GM18951 (cell line): ENCODE data around the gene TAP2.
"Not testable (repeated sequence)": the region's sequence is repeated elsewhere in the genome, so short reads cannot be mapped to it uniquely, and the experiment has no call there.

Experiments
- POLR2A ChIP-seq: IDR thresholded peaks from 4 replicates; pipeline ENCODE4 v1.6.1; 2011; ENCODE audit warnings: mild to moderate bottlenecking; ENCODE audit not compliant: insufficient read length, insufficient read depth; ENCODE audit errors: extremely low read depth
- in situ Hi-C: fragments of 300-500 bp; cut with MboI; formaldehyde crosslinking; loops from one replicate; pipeline ENCODE4 v1.12.0; 2022; ENCODE audit warnings: low sequenced_read_pairs, mixed read lengths, inconsistent platforms; ENCODE audit not compliant: unreplicated experiment

Gene TAP2

DNA sequence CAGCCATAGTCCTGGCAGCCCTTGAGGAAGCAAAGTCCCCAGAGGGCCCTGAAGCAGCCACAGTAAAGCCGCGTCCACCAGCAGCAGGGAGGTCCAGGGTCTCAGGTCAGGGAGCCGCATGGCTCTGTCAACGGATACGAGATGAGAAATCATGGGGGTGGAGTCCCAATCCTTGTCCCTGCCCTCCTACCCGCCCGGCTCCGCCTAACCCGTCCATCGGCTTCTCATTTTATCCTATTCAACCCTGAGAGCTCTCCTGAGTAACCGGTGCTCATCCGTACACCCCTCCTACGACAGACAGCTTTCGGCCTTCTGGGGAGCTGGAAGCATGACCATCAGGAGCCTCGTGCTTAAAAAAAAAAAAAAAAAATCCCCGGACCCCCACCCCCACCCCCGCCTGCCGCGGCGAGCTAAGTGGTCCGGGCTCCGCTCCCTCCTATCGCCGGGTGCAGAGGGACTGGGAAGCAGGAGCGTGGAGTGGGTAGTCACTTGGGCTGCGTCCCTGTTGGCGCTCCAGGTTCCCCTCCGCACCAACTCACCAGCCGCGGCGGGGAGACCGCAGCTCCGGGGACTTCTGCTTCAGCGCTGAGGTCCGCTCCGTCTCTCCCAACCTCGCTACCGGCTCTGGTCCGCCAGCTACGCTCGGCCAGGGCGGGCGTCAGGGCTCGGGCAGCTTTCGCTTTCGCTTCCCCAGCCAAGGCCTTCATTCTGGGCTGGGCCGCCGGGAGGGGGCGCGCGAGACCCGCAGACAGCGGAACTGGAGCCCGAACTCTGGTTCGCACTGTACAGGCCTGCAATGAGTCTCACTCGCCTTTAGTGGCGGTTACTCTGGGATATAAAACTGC lies at the start of gene TAP2:
Gene TAP2, minus strand, starts transcription at position 626 of the 845 bp plus-strand sequence. Its CDS starts 506 bp downstream, at position 120.
- in situ Hi-C loops, result no loop called here
- TF ChIP-seq POLR2A, result peak; percentile 82

DNA sequence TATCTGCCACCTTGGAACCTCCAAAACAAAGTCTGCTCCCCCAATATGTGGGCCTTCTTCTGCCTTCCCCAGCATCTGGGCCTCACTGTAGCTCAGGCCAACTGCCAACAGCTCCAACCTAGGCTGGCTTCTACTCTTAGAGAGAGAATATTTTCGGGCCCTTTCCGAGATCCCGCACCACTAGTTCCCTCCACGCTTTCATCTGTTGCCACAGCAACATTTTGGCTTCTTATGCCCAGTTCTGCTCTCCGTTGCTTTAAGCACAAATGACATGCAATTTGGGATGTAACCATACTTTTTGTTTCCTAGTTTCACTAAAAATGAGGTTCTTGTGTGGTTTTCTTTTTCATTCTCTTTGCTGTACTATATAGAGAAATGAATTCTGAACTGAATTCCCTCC lies 49.1 kb upstream of the TAP2 start:
- in situ Hi-C loops, result loop anchor here (5.0 kb wide), 2 partner anchors 55 to 85 kb away; partner anchors contain the start of gene HLA-DMB
- TF ChIP-seq POLR2A, result no peak

DNA sequence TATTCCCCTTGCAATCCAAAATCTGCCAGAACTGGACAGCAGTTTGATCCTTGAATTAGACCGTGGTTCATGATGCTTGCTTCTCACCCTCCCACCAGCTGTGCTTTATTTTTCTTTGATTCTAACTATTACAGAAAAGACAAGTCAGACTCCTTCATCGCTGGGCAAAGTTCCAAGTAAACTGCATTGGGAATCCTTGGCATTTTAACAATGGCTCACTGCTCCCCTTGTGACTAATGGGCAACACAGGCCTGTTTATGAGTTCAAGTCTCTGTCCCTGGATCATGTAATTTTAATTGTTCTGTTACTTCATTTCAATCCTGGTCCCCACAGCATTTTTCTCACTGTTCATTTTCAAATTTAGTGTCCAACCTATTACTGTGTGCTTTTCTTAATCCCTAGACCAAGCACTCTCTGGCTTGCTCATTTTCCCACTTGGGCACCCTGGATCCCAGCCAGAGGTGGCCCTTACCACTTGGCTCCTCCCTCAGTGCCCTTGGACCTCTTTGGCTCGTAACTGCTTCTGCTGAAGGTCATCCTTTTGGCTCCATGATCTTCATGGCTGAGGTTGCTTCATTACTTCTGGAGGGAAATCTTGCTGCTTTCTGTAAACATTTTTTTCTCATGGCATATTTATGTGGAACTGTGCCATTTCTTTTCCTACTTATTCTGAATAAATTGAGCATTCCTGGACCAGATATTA lies 48.3 kb upstream of the TAP2 start:
- in situ Hi-C loops, result loop anchor here (5.0 kb wide), 2 partner anchors 55 to 85 kb away; partner anchors contain the start of gene HLA-DMB

DNA sequence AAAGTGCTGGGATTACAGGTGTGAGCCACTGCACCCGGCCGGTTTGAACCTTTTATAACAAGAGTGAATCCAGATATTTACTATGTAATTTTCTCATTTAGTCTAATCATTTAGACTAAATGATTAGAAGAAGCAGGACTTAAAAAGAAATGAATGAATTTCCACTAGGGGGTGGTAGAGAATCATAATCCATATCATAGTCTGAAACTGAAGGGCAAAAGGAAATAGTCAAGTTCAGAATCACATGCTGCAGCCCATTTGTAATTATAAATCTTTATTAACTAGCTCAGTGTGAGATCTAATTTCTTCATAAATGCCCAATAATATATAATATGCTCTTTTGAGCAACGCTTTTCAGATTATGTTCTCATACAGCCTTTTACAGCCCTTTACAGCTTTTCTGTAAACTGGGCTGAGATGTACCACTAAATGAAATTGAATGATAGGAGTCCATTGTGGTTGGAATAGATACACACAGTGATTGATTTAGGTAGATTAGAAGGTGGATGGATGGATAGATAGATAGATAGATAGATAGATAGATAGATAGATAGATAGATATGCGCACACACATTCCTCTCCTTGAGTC lies 47.3 kb upstream of the TAP2 start:
- in situ Hi-C loops, result loop anchor here (5.0 kb wide), 2 partner anchors 57 to 87 kb away; partner anchors contain the start of gene HLA-DMB
- TF ChIP-seq POLR2A, result no peak

More for the DNA sequence above, 48.3 kb upstream of the TAP2 start:
- TF ChIP-seq POLR2A, result no peak

DNA sequence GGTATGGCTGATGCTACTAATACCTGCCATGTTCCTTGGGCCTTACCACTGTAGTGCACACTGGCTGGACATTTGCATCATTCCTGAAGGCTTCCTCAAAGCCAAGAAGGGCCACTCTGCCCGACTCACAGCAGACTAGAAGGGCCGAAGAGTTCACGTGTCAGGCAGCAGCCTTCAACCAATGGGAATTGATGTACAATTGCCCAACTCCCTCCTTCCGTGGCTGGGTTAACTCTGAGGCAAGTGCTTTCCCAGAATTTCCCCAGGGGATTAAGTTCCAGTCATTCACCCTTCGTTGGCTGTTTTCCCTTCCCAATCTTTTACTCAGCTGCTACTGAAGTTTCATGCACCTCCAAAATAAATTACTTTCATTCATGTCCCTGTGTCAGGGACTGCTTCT lies 45.2 kb upstream of the TAP2 start:
- in situ Hi-C loops, result no loop called here
- TF ChIP-seq POLR2A, result no peak

DNA sequence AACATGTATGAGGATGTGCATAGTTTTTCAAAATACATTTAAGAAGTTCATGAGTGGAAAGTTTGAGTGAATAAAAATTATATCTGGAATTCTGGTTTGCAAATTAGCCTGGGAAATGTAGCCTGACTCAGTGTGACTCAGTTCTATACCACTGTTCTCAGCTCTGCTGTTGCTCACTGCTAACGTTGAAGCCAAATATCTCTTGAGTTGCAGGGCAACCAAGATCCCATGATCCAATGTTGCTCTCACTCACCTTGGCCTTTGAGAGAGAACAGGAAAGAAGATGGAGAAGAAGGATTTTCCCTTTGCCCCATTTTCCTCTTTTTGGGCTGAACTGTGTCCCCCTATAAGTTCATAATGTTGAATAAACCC lies 44.3 kb upstream of the TAP2 start:
- TF ChIP-seq POLR2A, result no peak
- in situ Hi-C loops, result no loop called here

DNA sequence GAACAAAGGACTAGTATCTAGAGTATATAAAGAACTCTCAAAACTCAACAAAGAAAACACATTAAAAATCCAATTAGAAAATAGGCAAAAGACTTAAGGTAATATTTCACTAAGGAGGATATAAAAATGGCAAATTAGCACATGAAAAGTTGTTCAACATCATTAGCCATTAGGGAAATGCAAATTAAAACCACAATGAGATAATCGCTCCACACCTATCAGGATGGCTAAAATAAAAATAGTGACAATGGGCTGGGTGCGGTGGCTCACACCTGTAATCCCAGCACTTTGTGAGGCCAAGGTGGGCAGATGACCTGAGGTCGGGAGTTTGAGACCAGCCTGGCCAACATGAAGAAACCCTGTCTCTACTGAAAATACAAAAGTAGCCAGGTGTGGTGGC lies 42.4 kb upstream of the TAP2 start:
- in situ Hi-C loops, result not testable (repeated sequence)

DNA sequence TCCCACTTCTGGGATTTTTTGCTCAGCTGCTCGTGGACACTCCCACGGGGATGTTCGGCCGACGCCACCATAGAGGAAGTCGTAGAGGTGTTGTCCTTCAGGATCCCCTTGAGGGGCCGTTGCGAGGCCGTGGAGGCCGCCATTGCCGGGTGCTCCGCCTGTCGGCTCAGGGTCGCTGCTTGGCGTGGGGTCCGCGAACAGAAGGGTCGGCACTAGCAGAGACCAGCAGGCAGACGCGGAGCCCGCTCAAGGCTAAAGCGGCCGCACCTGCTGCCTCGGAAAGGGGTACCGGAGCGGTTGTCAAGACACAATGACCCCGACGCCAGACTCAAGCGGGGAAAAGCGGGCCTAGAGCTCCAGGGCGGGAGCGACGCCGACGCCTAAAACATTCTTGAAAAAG lies 41.2 kb upstream of the TAP2 start:
- no peak for TF ChIP-seq POLR2A
- in situ Hi-C loops, result no loop called here

DNA sequence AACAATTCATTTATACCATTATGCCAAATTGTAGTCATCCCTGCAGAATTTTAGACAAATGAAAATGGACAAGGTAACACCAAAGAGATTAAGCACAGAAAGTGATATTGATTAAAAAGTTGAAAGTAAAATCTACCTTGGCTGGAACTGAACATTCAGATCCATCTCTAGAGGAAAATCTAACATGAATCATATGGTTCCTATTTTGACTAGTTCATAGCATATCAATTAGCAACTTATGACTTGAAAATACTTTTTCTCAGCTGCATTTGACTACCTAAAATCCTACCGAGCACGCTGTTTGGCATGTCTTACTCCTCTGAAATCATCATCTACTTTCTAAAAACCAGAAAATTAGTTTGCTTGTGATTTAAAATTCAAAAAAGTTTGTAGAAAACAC lies 38.1 kb upstream of the TAP2 start:
- no peak for TF ChIP-seq POLR2A
- in situ Hi-C loops, result no loop called here

DNA sequence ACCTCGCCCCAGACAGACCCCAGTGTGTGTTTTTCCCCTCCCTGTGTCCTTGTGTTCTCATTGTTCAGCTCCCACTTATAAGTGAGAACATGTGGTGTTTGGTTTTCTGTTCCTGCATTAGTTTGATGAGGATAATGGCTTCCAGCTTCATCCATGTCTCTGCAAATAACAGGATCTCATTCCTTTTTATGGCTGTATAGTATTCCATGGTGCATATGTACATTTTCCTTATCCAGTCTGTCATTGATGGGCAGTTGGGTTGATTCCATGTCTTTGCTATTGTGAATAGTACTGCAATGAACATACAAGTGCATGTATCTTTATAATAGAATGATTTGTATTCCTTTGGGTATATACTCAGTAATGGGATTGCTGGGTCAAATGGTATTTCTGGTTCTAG lies 35.4 kb upstream of the TAP2 start:
- in situ Hi-C loops, result not testable (repeated sequence)

DNA sequence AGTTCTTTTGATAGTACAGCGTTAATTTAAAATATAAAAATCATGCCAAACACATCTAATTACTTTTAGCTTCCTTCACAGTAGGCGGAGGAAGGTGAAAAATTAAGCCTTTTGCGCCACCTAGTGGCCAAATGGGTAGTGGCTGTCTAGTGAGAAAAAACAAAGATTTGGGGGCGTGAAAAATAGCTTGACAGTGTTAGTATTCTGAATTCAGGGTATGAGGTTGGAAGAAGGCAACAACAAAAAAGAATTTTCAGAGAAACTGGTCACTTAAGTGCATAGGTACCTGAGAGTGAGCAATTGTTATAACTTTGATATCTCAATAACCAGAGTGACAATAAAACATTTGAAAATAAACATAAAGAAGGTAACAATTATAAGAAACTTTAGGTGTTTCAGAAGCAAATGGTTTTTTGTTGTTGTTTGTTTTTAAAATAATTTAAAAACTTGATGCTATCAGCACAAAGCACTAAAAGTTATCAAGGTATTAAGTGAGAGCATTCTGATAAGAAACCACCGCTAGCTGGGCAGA lies 29.8 kb upstream of the TAP2 start:
- TF ChIP-seq POLR2A, result no peak
- in situ Hi-C loops, result no loop called here

DNA sequence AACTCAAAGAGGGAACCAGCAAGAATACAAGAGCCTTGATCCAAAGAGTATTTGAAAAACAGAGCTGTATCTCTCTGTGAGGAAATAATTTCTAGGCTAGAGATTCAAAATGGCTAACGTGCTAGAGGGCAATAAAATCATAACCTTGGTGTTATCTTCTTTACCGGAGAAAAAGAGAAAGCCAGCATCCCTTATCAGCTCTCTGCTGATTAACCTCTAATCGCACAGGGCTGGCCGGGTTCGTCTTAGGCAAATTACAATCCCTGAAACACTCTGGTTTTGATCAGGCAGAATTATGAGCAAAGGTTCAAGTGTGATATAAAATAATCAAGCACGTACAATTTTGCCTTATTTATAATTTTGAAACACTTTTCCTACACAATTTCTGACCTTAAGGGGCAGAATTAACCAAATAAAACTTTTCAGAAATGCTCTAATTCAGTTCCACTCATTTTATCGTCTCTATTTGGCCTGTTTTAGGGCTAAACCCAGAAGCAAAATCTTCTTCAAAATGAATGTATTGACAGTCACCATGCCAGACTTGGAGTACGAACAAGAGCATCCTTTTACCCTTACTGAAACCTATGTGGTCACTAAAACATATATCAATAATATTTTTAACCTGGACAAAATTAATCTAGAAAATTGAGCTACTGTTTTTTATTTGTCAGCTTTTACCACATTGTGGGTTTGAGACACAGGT lies 29.2 kb upstream of the TAP2 start:
- in situ Hi-C loops, result no loop called here

DNA sequence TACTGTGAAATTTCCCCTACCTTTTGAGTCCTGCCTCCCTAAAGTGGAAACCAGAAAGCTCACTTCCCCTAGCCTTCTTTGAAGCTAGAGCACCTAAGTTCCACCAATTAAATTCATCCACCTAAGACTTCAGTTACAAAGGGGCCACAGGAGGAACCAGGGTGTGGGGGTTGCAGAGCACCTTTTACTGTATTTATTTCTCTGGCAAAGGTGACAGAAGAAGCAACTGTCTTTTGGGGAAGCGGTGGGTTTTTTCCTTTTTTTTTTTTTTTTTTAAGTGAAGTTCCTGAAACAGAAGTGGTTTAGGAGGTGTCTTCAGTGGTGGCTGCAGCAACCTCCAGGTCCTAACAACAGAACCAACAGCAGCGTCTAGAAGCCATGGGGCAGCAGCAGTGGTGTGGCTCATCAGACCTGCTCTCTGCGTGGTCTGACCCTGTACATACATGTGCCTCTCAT lies 28.5 kb upstream of the TAP2 start:
- in situ Hi-C loops, result no loop called here
- no peak for TF ChIP-seq POLR2A

More for the DNA sequence above, 29.2 kb upstream of the TAP2 start:
- TF ChIP-seq POLR2A, result no peak
